Measurements from ENCODE around the gene JAM3. TPM values are rescaled to one million over a fixed set of nuclear protein-coding genes. Genes with fewer than 3 reads are reported as not detected.

The JAM3 gene
- polyA plus RNA-seq, 4 donors, result 0.67 to 8.5 (median 4.5) TPM

DNA sequence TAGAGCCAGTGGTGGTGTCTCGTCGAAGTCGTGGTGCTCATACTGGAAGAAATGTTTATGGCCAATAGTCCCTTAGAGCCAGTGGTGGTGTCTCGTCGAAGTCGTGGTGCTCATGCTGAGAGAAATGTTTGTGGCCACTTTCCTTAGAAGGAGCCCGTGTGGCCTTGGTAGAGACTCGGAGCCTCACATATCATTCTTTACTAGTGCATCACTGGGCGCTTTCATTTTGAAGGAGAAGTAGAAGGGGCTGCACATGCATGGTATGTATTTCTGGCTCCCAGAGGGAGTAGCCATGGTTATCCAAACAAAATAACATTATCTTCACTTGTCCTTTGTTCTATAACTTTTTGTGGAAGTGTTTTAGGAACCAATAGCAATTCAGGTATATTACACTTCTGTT lies 69.5 kb downstream of the JAM3 start:
- H3K36me3 ChIP-seq (ENCODE audit: control insufficient read depth in 3 of 3, insufficient read depth in 2 of 3, low read depth in 1 of 3, low read length in 3 of 3), result peaks cover 0 to 4% (median 0%) of the 10 kb centered on the region in 3 donors
- WGBS, 3 donors, result 91 to 93% (median 93%) methylated on average over 9 of the region's 9 CpGs
- no peaks in the 10 kb centered on the region for H3K27me3 ChIP-seq (ENCODE audit: control insufficient read depth in 3 of 3, insufficient read depth in 3 of 3, low read length in 3 of 3)
- H3K4me1 ChIP-seq (ENCODE audit: control insufficient read depth in 3 of 3, insufficient read depth in 2 of 3, low read depth in 1 of 3, low read length in 2 of 3), result no peaks in the 10 kb centered on the region
- FAIRE-seq (no peak), DNase-seq (no peak)
- H3K9me3 ChIP-seq (ENCODE audit: control insufficient read depth in 2 of 2, insufficient read depth in 1 of 2, low read depth in 1 of 2, low read length in 1 of 2), result peaks cover 0 to 5% of the 10 kb centered on the region in 2 donors
- no peak overlapping the region for H3K27ac ChIP-seq (ENCODE audit: low read depth in 1 of 3, low read length in 2 of 3)
- no peak overlapping the region for H3K4me3 ChIP-seq (ENCODE audit: low read depth in 1 of 3, low read length in 3 of 3)

DNA sequence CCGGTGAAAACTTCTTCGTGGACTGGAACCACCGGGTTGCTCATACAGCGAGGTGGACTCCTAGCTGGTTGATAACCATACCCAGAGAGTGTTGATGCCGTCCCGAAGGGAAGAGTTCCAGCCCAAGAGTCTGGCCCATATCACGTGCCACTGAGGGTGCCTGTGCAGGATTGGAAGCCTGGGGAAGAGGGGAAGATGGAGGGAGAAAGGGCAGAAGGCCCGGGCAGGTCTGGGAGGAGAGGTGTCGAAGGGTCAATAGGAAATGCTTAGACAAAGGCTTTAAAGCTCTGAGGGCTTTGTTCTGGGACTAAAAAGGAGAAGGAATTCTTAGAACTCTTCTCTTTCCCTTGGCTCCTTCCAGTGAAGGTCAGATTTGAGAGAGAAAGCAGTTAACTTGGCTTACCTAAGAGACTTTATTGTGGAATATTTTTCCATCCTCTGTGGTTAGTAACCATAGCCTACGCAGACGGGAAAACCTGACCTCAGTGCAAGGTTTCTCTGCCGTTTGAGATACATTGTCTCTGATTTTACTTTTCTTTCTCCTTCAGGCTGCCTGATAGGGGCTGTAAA lies 70.5 kb downstream of the JAM3 start:
- no peak for FAIRE-seq
- no peaks in the 10 kb centered on the region for H3K27me3 ChIP-seq (ENCODE audit: control insufficient read depth in 3 of 3, insufficient read depth in 3 of 3, low read length in 3 of 3)
- peaks cover 0 to 4% (median 2%) of the 10 kb centered on the region in 3 donors for H3K36me3 ChIP-seq (ENCODE audit: control insufficient read depth in 3 of 3, insufficient read depth in 2 of 3, low read depth in 1 of 3, low read length in 3 of 3)
- no peak for DNase-seq
- WGBS, 3 donors, result 68 to 70% (median 69%) methylated on average over 12 of the region's 12 CpGs
- peaks cover 0 to 9% of the 10 kb centered on the region in 2 donors for H3K9me3 ChIP-seq (ENCODE audit: control insufficient read depth in 2 of 2, insufficient read depth in 1 of 2, low read depth in 1 of 2, low read length in 1 of 2)
- H3K27ac ChIP-seq (ENCODE audit: low read depth in 1 of 3, low read length in 2 of 3), result no peak overlapping the region
- no peak overlapping the region for H3K4me3 ChIP-seq (ENCODE audit: low read depth in 1 of 3, low read length in 3 of 3)
- no peaks in the 10 kb centered on the region for H3K4me1 ChIP-seq (ENCODE audit: control insufficient read depth in 3 of 3, insufficient read depth in 2 of 3, low read depth in 1 of 3, low read length in 2 of 3)

DNA sequence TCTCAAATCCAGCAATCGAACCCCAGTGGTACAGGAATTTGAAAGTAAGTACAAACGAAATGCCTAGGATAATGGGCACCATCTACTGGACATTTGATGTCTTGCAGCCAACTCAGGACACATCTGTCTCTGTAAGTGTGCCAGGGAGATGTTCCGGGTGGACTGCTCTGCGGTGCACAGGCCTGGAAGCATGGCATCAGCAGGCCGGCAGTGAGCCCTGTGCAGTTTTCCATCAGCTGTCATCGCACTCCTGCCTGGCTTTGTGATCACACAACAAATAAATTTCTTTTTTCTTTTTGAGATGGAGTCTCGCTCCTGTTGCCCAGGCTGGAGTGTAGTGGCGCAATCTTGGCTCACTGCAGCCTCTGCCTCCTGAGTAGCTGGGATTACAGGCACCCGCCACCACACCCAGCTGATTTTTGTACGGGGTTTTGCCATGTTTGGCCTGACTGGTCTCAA lies 71.0 kb downstream of the JAM3 start:
- Histone ChIP-seq H3K36me3 (ENCODE audit: control insufficient read depth in 3 of 3, insufficient read depth in 2 of 3, low read depth in 1 of 3, low read length in 3 of 3) (peaks cover 0 to 4% (median 2%) of the 10 kb centered on the region in 3 donors), H3K27ac (ENCODE audit: low read depth in 1 of 3, low read length in 2 of 3) (no peak overlapping the region), H3K27me3 (ENCODE audit: control insufficient read depth in 3 of 3, insufficient read depth in 3 of 3, low read length in 3 of 3) (no peaks in the 10 kb centered on the region), H3K4me1 (ENCODE audit: control insufficient read depth in 3 of 3, insufficient read depth in 2 of 3, low read depth in 1 of 3, low read length in 2 of 3) (no peaks in the 10 kb centered on the region), H3K9me3 (ENCODE audit: control insufficient read depth in 2 of 2, insufficient read depth in 1 of 2, low read depth in 1 of 2, low read length in 1 of 2) (peaks cover 0 to 11% of the 10 kb centered on the region in 2 donors), H3K4me3 (ENCODE audit: low read depth in 1 of 3, low read length in 3 of 3) (no peak overlapping the region)
- WGBS, 3 donors, result 36 to 49% (median 42%) methylated on average over 10 of the region's 10 CpGs
- DNase-seq (peak; percentile 67), FAIRE-seq (no peak)

DNA sequence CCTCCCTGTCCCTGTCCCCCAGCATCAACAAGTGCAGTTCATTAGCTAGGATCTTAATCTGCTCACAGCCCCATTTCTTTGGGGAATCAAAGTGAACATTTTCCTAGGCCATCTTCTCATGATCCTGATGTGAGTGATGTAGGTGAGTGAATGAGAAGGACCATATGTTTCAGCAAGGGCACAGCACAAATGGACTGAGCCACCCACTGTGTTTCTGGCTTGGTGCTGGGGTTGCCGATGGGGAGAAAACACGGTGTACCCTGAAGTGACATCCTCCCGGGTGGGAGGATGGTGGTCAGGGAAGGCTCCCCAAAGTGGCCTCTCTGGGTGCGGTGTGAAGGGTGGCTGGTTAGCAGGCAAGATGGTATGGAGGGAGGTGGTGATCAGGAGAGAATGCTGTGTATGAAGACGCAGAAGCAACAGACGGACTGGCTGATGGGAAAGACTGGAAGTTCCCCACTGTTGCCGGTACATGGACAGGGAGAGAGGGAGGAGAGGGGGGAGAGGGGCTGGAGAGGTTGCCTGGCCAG lies 72.2 kb downstream of the JAM3 start:
- H3K27me3 ChIP-seq (ENCODE audit: control insufficient read depth in 3 of 3, insufficient read depth in 3 of 3, low read length in 3 of 3), result no peaks in the 10 kb centered on the region
- peaks cover 0 to 6% (median 4%) of the 10 kb centered on the region in 3 donors for H3K36me3 ChIP-seq (ENCODE audit: control insufficient read depth in 3 of 3, insufficient read depth in 2 of 3, low read depth in 1 of 3, low read length in 3 of 3)
- DNase-seq (no peak), FAIRE-seq (no peak)
- WGBS, 3 donors, result 83 to 94% (median 91%) methylated on average over 7 of the region's 7 CpGs
- H3K9me3 ChIP-seq (ENCODE audit: control insufficient read depth in 2 of 2, insufficient read depth in 1 of 2, low read depth in 1 of 2, low read length in 1 of 2), result peaks cover 0 to 9% of the 10 kb centered on the region in 2 donors
- no peak overlapping the region for H3K4me3 ChIP-seq (ENCODE audit: low read depth in 1 of 3, low read length in 3 of 3)
- no peaks in the 10 kb centered on the region for H3K4me1 ChIP-seq (ENCODE audit: control insufficient read depth in 3 of 3, insufficient read depth in 2 of 3, low read depth in 1 of 3, low read length in 2 of 3)
- H3K27ac ChIP-seq (ENCODE audit: low read depth in 1 of 3, low read length in 2 of 3), result no peak overlapping the region

DNA sequence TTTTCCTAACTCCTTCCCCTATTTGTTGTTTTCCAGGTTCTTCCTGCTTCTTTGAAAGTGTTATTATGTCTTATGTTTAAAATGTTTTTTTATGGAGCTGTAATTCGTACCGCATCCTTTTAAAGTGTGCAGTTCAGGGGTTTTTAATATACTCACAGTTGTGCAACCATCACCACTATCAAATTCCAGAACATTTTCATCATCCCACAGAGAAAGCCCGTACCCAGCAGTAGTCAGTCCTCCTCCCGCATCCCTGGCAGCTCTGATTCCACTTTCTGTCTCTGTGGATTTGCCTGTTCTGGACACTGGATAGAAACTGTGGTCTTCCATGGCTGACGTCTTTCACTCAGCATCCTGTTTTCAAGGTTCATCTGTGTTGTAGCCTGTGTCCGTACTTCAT lies 73.7 kb downstream of the JAM3 start:
- Histone ChIP-seq H3K4me1 (ENCODE audit: control insufficient read depth in 3 of 3, insufficient read depth in 2 of 3, low read depth in 1 of 3, low read length in 2 of 3) (no peaks in the 10 kb centered on the region), H3K4me3 (ENCODE audit: low read depth in 1 of 3, low read length in 3 of 3) (no peak overlapping the region), H3K9me3 (ENCODE audit: control insufficient read depth in 2 of 2, insufficient read depth in 1 of 2, low read depth in 1 of 2, low read length in 1 of 2) (peaks cover 0 to 9% of the 10 kb centered on the region in 2 donors), H3K36me3 (ENCODE audit: control insufficient read depth in 3 of 3, insufficient read depth in 2 of 3, low read depth in 1 of 3, low read length in 3 of 3) (peaks cover 0 to 6% (median 4%) of the 10 kb centered on the region in 3 donors), H3K27ac (ENCODE audit: low read depth in 1 of 3, low read length in 2 of 3) (no peak overlapping the region), H3K27me3 (ENCODE audit: control insufficient read depth in 3 of 3, insufficient read depth in 3 of 3, low read length in 3 of 3) (no peaks in the 10 kb centered on the region)
- FAIRE-seq, result no peak
- 86 to 93% (median 87%) methylated on average over 6 of the region's 6 CpGs for WGBS, 3 donors
- DNase-seq, result no peak

DNA sequence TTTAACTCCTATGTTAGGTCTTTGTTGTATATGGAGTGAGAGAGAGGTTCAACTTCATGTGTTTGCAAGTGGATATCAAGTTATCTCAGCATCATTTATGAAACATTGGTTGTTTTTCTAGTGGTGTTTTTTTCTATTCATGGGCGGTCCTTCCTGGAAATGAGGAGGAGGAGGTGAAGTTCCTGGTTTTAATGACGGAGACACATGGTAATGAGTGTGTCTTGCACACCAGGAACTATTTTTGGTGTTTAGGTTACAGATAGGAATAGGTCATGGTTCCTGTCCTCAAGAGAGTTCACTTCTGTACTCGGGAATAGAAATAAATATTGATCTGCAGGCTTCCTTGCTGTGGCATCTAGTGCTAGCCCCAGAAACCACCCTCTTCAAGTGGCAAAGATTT lies 74.9 kb downstream of the JAM3 start:
- WGBS, 3 donors, result 68 to 71% (median 69%) methylated on average over 3 of the region's 3 CpGs
- no peak for FAIRE-seq
- Histone ChIP-seq H3K4me3 (ENCODE audit: low read depth in 1 of 3, low read length in 3 of 3) (no peak overlapping the region), H3K36me3 (ENCODE audit: control insufficient read depth in 3 of 3, insufficient read depth in 2 of 3, low read depth in 1 of 3, low read length in 3 of 3) (peaks cover 0 to 10% (median 4%) of the 10 kb centered on the region in 3 donors), H3K9me3 (ENCODE audit: control insufficient read depth in 2 of 2, insufficient read depth in 1 of 2, low read depth in 1 of 2, low read length in 1 of 2) (peaks cover 0 to 9% of the 10 kb centered on the region in 2 donors), H3K27me3 (ENCODE audit: control insufficient read depth in 3 of 3, insufficient read depth in 3 of 3, low read length in 3 of 3) (no peaks in the 10 kb centered on the region), H3K27ac (ENCODE audit: low read depth in 1 of 3, low read length in 2 of 3) (no peak overlapping the region), H3K4me1 (ENCODE audit: control insufficient read depth in 3 of 3, insufficient read depth in 2 of 3, low read depth in 1 of 3, low read length in 2 of 3) (no peaks in the 10 kb centered on the region)
- no peak for DNase-seq

DNA sequence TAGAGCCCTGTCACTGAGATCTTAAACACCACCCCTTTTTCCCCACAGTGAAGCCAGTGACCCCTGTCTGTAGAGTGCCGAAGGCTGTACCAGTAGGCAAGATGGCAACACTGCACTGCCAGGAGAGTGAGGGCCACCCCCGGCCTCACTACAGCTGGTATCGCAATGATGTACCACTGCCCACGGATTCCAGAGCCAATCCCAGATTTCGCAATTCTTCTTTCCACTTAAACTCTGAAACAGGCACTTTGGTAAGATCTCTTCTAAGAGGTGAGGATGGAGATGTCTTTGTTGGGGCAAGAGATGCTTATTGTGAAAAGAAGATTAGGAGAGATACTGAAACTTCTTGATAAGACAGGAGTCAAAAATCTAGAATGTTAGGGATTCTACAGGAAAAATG lies 75.9 kb downstream of the JAM3 start:
- Histone ChIP-seq H3K9me3 (ENCODE audit: control insufficient read depth in 2 of 2, insufficient read depth in 1 of 2, low read depth in 1 of 2, low read length in 1 of 2) (peaks cover 0 to 9% of the 10 kb centered on the region in 2 donors), H3K4me1 (ENCODE audit: control insufficient read depth in 3 of 3, insufficient read depth in 2 of 3, low read depth in 1 of 3, low read length in 2 of 3) (no peaks in the 10 kb centered on the region), H3K36me3 (ENCODE audit: control insufficient read depth in 3 of 3, insufficient read depth in 2 of 3, low read depth in 1 of 3, low read length in 3 of 3) (peaks cover 3 to 13% (median 8%) of the 10 kb centered on the region in 3 donors), H3K27me3 (ENCODE audit: control insufficient read depth in 3 of 3, insufficient read depth in 3 of 3, low read length in 3 of 3) (no peaks in the 10 kb centered on the region), H3K4me3 (ENCODE audit: low read depth in 1 of 3, low read length in 3 of 3) (no peak overlapping the region), H3K27ac (ENCODE audit: low read depth in 1 of 3, low read length in 2 of 3) (no peak overlapping the region)
- DNase-seq (no peak), FAIRE-seq (no peak)
- 81 to 89% (median 89%) methylated on average over 5 of the region's 5 CpGs for WGBS, 3 donors

DNA sequence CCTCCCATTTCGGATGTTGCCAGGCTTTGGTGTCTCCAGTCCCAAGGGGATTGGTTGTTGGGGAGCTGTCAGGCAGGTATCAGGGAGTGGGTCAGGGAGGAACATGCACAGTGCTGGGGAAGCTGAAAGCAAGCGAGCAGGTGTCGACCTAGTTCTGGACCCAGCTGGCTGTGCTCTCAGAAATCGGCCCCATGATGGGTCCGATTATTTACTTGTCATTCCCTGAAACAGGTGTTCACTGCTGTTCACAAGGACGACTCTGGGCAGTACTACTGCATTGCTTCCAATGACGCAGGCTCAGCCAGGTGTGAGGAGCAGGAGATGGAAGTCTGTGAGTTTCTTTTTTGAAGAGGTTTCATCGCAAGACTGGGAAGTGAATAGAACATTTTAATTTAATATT lies 76.8 kb downstream of the JAM3 start:
- no peak overlapping the region for H3K27ac ChIP-seq (ENCODE audit: low read depth in 1 of 3, low read length in 2 of 3)
- whole genome bisulfite sequencing, 3 donors, result 78 to 89% (median 80%) methylated on average over 8 of the region's 8 CpGs
- peaks cover 0 to 9% of the 10 kb centered on the region in 2 donors for H3K9me3 ChIP-seq (ENCODE audit: control insufficient read depth in 2 of 2, insufficient read depth in 1 of 2, low read depth in 1 of 2, low read length in 1 of 2)
- no peaks in the 10 kb centered on the region for H3K27me3 ChIP-seq (ENCODE audit: control insufficient read depth in 3 of 3, insufficient read depth in 3 of 3, low read length in 3 of 3)
- H3K4me3 ChIP-seq (ENCODE audit: low read depth in 1 of 3, low read length in 3 of 3), result no peak overlapping the region
- H3K4me1 ChIP-seq (ENCODE audit: control insufficient read depth in 3 of 3, insufficient read depth in 2 of 3, low read depth in 1 of 3, low read length in 2 of 3), result no peaks in the 10 kb centered on the region
- peaks cover 3 to 20% (median 8%) of the 10 kb centered on the region in 3 donors for H3K36me3 ChIP-seq (ENCODE audit: control insufficient read depth in 3 of 3, insufficient read depth in 2 of 3, low read depth in 1 of 3, low read length in 3 of 3)
- FAIRE-seq, result no peak
- no peak for DNase-seq

Data from small intestine (tissue), 7 donors.